GM18951 (cell line): ENCODE results near the gene POLD2.

Experiments used
- POLR2A ChIP-seq: IDR thresholded peaks from 4 replicates; pipeline ENCODE4 v1.6.1; 2011; ENCODE audit warnings: mild to moderate bottlenecking; ENCODE audit not compliant: insufficient read length, insufficient read depth; ENCODE audit errors: extremely low read depth
- in situ Hi-C: fragments of 300-500 bp; cut with MboI; formaldehyde crosslinking; loops from one replicate; pipeline ENCODE4 v1.12.0; 2022; ENCODE audit warnings: low sequenced_read_pairs, mixed read lengths, inconsistent platforms; ENCODE audit not compliant: unreplicated experiment

The POLD2 gene

DNA sequence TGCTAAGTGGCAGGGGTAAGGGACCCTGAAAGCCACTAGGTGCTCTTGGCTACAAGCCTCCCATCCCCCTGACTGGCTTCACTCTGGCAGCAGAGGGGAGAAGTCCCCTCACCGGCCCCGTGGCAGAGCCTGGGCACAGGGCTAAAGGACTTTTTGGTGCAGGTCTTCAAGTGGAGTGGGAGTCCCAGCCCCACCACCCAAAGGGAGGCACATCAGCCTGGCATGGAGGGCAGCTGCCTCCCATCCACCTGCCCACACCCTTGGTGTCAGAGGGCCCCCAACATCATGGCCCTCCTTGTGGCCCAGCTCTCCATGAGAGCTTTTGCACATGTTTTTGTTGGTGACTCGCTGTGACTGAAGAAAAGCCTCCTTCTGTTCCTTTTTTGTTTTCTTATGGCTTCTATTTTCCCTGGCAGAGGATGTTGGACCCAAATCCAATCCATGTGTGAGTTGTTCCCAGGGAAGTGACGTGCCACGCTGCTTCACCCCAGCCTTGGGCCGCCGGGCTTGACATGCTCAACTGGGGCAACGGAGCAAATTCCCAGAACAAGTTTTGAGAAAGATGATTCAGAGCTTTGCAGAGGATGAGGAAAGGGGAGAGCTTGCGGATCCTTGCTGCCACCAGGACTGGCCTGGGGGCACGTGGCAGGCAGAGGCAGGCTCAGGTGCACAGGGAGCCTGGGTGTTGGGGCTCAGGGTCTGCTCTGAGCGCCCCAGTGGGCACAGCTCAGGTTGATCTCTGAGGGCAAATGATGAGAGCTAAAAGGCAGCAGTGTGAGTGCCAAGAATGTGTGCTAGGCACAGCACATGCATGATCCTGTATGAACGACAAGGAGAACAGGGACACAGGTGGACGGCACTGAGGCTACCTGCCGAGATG is 21.1 kb downstream of the POLD2 start:
- in situ Hi-C loops: no loop called here
- TF ChIP-seq POLR2A: no peak

DNA sequence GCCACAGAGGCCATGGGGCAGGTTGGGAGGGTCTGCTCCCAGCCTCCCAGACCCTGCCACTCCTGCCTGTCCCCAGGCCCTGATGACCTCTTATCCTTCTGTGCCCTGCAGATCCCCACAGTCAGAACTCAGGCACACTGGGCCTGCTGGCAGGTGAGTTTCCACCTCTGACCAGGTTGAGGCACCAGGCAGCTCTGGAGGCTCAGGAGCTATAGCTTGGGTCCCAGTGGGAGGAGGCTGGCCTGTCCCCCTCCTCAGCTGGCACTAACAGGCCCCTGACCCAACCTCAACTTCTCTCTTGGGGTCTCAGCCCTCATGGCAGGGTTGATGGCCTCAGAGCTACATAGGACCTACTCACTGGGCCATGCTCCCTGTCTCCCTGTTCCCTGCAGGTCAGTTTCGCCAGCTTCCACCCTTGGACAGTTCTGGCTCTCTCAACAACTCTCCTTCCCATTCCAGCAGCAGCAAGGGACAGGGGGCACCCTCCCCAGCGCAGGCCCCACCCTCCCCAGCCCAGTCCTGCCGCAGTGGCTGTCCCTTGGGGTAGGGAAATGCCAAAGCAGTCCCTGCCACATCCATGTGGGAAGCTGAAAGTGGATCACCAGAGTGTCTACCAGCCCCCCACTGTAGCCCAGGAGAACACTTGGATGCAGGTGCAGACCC is 21.9 kb downstream of the POLD2 start:
- TF ChIP-seq POLR2A: no peak
- in situ Hi-C loops: no loop called here

DNA sequence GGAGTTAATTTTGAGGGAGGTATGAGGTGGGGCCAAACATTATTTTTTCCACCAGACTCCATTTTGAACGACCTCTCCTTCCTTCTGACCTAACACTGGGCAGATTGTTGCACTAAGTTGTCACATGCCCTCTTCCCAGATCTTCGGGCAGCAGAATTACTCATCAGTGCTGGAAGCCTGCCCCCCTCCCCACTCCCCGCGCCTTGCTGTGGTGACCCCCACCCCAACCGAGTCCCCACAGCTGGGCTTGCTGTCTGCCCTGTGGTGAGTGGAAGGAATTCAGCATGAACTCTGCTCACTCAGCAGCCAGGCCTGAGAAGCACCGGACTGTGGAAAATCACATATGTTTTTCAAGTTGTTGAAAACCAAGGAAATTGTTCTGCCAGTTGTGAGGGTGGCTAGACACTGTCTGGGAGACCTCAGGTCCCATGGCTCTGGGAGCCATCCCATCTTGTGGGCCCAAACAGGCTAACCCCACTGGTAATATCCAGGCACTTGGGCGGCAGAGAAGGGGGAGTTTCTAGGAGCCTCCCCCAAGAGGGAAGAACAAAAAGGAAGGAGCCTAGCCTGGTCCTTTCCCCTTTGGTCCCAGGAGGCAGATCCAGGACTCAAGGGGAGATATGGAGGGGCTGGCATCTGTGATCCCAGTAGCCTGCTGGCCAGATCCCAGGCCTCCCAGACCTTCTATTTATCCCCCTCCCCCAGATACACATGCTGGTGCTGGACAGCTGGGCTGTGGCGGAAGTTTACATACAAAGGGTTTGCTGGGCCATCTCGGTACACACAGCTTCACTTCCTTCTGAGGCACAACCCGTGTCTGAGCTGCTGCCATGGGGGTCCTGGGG is 22.7 kb downstream of the POLD2 start:
- in situ Hi-C loops: no loop called here
- no peak for TF ChIP-seq POLR2A

DNA sequence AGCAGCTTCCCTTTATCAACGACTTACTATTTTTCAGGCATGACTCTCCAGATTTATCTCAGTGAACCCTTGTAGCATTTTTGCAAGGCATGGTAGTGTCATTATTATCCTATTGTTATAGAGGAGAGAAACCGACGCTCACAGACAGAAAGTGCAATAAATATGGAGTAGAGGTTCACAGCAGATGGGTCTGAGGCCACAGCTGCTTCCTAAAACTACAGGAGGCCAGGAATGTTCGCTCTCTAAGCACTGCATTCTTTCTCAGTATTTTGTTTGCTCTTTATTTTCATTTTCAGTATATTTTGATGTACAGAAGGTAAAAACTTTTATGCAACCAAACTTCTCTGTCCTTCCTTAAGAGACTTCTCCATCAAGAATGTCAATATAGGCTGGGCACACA is 23.7 kb downstream of the POLD2 start:
- TF ChIP-seq POLR2A: no peak
- in situ Hi-C loops: no loop called here

DNA sequence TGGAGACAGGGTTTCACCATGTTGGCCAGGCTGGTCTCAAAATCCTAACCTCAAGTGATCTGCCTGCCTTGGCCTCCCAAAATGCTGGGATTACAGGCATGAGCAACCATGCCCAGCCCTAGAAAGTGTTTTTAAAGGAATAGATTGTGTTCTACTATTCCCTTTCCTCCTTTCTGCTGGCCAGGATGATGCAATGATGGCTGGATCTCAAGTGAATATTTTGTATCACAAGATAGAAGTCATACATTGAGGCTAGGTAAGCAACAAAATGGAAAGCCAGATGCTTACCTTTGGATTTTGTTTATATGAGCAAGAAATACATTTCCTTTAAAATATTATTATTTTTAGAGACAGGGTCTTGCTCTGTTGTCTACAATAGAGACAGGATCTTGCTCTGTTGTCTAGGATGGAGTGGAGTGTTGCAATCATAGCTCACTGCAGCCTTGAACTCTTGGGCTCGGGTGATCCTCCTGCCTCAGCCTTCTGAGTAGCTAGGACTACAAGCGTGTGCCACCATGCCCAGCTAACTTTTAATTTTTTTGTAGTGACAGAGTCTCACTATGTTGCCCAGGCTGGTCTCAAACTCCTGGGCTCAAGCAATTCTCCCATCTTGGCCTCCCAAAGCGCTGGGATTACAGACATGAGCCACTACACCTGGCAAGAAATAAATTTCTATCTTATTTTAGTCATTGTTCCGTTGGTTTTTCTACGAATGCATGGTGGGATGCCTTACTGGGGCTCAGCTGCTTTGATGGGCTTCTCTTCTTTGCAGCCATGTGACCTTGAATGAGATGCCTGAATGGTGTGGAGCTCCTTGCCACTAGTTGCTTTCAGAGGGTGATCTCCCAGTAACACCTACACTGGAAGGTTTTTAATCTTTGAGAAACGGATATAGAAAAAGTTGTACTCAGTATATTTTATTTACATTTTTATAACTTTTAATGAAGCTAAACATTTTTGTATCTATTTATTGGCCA is 25.0 kb downstream of the POLD2 start:
- in situ Hi-C loops: no loop called here
- no peak for TF ChIP-seq POLR2A

DNA sequence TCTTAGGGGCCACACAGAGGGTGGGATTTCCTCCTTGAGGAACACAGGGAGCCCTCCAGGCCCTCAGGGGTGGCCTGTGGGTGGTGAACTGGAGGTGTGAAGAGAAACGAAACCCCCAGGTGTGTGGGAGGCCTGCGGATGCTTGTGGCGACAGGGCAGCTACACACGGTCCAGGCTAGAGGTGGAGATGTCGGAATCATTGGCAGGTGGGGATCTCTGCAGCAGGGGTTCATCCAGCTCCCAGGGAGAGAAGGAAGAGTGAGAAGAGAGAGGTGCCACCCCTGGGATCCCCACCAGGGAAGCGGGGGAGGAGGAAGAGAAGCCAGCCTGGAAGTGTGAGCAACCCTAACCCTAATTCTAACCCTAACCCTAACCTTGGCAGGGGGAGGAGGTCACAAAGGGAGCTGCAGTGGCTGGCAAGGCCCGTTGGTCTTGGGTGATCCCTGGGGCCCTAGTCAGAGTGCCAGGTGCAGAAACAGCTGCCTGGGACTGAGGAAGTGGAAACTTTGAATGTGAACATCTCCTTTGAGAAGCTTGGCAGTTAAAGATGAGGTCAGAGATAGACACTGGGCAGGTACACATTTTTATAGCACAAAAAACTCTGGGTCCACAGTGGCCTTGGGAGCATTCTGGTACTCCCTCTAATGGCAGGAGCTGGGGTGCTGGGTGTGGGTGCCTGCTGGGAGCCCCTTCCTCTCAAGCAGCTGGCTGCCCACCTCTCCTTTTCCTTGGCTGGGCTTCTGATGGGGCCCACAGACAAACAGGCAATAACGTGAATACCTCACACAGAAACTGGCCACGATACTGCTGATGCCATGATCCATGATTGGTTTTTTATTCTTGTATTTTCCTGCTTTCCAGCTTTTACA is 26.1 kb downstream of the POLD2 start:
- TF ChIP-seq POLR2A: no peak
- in situ Hi-C loops: no loop called here

DNA sequence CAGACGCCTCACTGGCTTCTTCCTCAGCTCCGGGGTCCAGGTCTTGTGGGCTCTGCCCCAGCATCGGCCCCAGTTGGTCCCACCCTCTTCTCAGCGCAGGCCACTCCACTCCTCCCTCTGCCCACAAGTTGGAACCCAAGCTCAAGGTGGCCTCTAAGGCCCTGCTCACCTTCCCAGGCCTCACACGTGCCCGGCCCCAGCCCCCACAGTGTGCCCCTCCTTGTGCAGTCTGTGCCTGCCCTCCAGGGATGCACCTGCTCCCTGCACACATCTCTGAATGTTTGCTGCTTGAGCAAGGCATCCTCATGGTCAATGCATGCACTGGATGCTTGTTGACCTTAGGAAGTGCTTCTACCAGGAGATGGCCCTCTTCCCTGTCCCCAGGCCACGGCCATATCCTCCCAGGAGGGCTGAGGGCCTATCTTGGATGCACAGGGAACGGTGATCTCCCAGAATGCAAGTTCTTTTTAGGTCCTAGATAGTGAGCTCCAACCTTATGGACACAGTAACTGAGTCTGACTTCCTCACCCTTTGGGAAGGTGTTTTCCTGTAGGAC is 26.9 kb downstream of the POLD2 start:
- TF ChIP-seq POLR2A: no peak
- in situ Hi-C loops: no loop called here

DNA sequence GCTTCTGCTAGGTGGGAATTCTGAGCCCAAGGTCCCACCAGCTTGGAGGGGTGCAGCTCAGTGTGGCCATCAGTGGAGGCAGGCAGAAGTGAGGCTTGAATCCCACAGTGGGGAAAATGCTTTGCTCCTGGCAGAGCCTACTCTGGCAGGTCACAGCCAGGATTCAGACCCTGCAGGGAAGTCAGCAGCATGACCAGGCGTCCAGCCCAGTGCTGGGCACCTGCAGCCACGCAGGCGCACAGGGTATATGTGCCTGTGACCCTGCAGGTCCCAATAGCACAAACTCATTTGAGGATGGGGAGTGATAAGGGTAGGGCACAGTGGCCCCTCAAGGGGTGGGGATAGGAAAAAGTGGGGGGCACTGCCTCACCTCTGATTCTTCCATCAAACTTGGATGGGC is 27.6 kb downstream of the POLD2 start:
- in situ Hi-C loops: no loop called here
- TF ChIP-seq POLR2A: no peak

DNA sequence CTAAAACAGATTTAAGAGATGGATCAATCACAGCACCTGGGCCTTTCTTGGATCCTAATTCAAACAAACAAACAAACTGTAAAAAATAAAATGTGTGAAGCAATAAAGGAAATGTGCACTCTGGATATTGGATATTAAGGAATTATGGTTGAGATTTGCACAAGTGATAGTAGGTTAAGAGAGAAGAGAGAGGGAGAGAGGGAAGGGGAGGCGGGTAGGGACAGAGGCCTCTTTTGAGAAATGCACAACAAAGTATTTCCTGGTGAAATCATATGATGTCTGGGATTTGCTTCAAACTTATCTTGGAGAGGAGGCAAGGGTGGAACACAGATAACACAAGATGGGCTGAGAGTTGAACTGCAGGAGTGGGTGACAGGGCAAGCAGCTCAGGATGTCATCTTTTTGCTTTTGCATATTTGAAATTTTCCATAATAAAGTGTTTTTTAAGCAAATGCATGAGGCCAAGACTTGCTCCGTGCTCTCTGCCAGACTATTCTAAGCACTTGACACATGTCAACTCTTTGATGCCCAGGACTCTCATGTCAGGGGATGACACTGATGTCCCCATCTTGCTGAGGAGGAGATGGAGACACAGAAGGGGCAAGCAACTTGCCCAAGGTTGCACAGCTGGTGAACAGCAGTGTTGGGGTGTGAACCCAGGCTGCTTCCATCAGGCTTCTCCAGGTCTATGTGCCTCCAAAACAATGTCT is 28.3 kb downstream of the POLD2 start:
- no peak for TF ChIP-seq POLR2A
- in situ Hi-C loops: no loop called here

DNA sequence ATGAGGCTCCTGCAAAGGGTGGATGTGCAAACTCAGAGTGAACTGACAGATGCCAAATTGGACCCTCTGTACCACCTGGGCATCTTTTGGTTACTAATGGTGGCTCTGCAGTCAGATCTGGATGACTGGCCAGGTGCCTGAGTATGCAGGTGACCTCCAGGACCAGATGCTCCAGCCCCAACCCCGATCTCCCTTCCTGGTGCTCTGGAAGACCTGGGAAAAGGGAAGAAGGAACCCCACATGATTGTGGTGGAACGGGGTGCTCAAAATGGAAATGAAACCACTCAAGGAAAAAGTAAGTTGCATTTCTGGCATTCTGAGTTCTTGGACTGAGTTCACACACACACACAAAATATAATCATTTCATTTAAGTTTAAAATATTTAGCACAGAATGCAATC is 29.0 kb downstream of the POLD2 start:
- TF ChIP-seq POLR2A: no peak
- in situ Hi-C loops: no loop called here
